HL-60 (cell line): Measurements from ENCODE around the gene APBA2.

Experiments
- DNase-seq, 2 experiments: peaks; one replicate each; pipeline ENCODE4 v3.0.0-alpha.2; 2010 to 2020; ENCODE audit warnings: low read depth in 1 of 2, low spot score in 1 of 2
- H3K27ac ChIP-seq: fragments of 250-450 bp; sonication (Bioruptor Pico); replicated peaks from 2 replicates; pipeline ENCODE4 v1.5.1; 2020; ENCODE audit warnings: mild to moderate bottlenecking, moderate library complexity
- H3K27me3 ChIP-seq: fragments of 250-450 bp; sonication (Bioruptor Pico); 2 replicates; pipeline ENCODE4 v1.5.1; 2021; ENCODE audit warnings: mild to moderate bottlenecking, moderate library complexity; ENCODE audit not compliant: insufficient read depth, poor library complexity, severe bottlenecking
- H3K4me3 ChIP-seq: replicated peaks from 2 replicates; pipeline ENCODE4 v1.5.1; 2011; ENCODE audit warnings: mild to moderate bottlenecking, control low read depth, low read length; ENCODE audit not compliant: insufficient read depth
- CTCF ChIP-seq: IDR thresholded peaks from one replicate; pipeline ENCODE4 v1.5.1; 2011; ENCODE audit warnings: low read length, control low read depth, inconsistent platforms; ENCODE audit not compliant: insufficient read depth
- GABPA ChIP-seq: IDR thresholded peaks from 2 replicates; pipeline ENCODE4 v1.6.1; 2012; ENCODE audit warnings: low read depth
- POLR2AphosphoS5 ChIP-seq: IDR thresholded peaks from 2 replicates; pipeline ENCODE4 v1.6.1; 2012; ENCODE audit warnings: low read depth
- REST ChIP-seq: IDR thresholded peaks from 2 replicates; pipeline ENCODE4 v1.6.1; 2012; ENCODE audit warnings: low read depth; ENCODE audit not compliant: insufficient replicate concordance
- SPI1 ChIP-seq: IDR thresholded peaks from 2 replicates; pipeline ENCODE4 v1.6.1; 2012; ENCODE audit warnings: low read depth, mild to moderate bottlenecking, borderline replicate concordance

APBA2 gene

GRCh38 chr15:28934645-28935044 is 48.9 kb downstream of the APBA2 start:
- no peak overlapping the region for H3K27ac ChIP-seq
- no peak for DNase-seq
- no peaks in the 10 kb centered on the region for H3K27me3 ChIP-seq
- TF ChIP-seq POLR2AphosphoS5 (no peak), REST (no peak), SPI1 (no peak), CTCF (no peak), GABPA (no peak)
- H3K4me3 ChIP-seq: no peak overlapping the region

- H3K4me3 ChIP-seq: no peak overlapping the region
- no peaks in the 10 kb centered on the region for H3K27me3 ChIP-seq
- peak; percentile 6 to 32 for DNase-seq
- H3K27ac ChIP-seq: no peak overlapping the region
- TF ChIP-seq GABPA: no peak
- no peak for TF ChIP-seq REST
- TF ChIP-seq CTCF: peak; percentile 25
- no peak for TF ChIP-seq POLR2AphosphoS5
- TF ChIP-seq SPI1: no peak
Observed at GRCh38 chr15:28935316-28935715, 49.5 kb downstream of the APBA2 start.

- DNase-seq: no peak
- H3K27me3 ChIP-seq: no peaks in the 10 kb centered on the region
- TF ChIP-seq CTCF: no peak
- TF ChIP-seq REST: no peak
- TF ChIP-seq SPI1: no peak
- no peak overlapping the region for H3K27ac ChIP-seq
- H3K4me3 ChIP-seq: no peak overlapping the region
Observed at GRCh38 chr15:28936081-28936480, 50.3 kb downstream of the APBA2 start.
